ENCODE results near the gene PLXNB3. TPM values are rescaled to one million over a fixed set of nuclear protein-coding genes. Genes with fewer than 3 reads are reported as not detected.
A peak's percentile ranks its signal among the peaks of the same experiment; 100 is the strongest.

PLXNB3 gene
- total RNA-seq, 1 donor from 2014 or later = 4.3 TPM

DNA sequence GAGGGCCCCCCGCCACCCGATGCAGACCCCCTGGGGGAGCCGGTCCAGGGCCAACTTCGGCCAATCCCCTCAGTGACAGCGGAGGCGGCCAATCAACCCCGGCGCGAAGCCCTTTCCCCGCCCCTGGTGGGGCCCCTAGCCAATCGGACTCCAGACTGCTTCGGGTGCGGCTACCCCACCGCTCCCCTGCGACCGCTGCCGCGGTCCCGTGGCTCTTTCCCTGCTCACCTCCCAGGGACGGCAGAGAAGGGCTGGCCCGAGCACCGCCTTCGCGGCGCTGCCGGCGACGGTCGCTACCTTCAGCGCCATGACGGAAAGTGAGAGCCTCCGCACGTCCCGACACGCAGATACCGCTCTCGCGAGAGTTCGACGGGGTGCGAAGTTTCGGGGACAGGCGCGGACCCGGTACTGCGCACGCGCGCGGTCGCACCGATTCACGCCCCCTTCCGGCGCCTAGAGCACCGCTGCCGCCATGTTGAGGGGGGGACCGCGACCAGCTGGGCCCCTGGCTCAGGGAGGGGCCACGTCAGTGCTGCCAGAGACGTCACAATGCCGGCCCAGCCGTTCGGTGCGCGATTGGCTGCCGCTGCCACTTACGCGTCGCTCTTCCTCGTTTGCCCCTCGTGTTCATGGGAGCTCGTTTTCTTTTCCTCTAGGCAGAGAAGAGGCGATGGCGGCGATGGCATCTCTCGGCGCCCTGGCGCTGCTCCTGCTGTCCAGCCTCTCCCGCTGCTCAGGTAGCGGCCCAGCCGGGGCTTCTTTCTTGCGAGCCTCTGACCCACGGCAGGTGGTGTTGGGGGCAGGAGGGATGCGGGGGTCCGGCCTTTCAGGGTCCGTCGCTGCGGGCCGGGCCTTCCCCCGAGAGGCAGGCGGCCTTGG is 30.2 kb downstream of the PLXNB3 start, which contains the start of the genes IDH3G and SSR4:
TSS of gene IDH3G (minus strand) at position 358 of the 879 bp plus-strand sequence. CDS start at position 309, 49 bp downstream.
TSS of gene SSR4 (plus strand) at position 651 of the 879 bp plus-strand sequence. CDS start at position 671, 20 bp downstream.
- H3K4me3 Mint-ChIP-seq = peak within 1 kb of the TSS; percentile 89
- TF ChIP-seq, protein P1, sequence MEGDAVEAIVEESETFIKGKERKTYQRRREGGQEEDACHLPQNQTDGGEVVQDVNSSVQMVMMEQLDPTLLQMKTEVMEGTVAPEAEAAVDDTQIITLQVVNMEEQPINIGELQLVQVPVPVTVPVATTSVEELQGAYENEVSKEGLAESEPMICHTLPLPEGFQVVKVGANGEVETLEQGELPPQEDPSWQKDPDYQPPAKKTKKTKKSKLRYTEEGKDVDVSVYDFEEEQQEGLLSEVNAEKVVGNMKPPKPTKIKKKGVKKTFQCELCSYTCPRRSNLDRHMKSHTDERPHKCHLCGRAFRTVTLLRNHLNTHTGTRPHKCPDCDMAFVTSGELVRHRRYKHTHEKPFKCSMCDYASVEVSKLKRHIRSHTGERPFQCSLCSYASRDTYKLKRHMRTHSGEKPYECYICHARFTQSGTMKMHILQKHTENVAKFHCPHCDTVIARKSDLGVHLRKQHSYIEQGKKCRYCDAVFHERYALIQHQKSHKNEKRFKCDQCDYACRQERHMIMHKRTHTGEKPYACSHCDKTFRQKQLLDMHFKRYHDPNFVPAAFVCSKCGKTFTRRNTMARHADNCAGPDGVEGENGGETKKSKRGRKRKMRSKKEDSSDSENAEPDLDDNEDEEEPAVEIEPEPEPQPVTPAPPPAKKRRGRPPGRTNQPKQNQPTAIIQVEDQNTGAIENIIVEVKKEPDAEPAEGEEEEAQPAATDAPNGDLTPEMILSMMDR (IDR thresholded peaks at IDR 0.05; ENCODE audit: unreplicated experiment) = no peak
- no peaks in the 10 kb centered on the region for H3K27me3 Mint-ChIP-seq (ENCODE audit: low read depth)
- H3K36me3 Mint-ChIP-seq = peaks cover 3% of the 10 kb centered on the region
- peak; percentile 85 to 92 for DNase-seq (ENCODE audit: low spot score in 2 of 2, unreplicated experiment in 2 of 2)
- H3K9me3 Mint-ChIP-seq = peaks cover 8% of the 10 kb centered on the region
- H3K4me1 Mint-ChIP-seq = peaks cover 20% of the 10 kb centered on the region
- peak within 1 kb of the TSS; percentile 97 for H3K27ac Mint-ChIP-seq

DNA sequence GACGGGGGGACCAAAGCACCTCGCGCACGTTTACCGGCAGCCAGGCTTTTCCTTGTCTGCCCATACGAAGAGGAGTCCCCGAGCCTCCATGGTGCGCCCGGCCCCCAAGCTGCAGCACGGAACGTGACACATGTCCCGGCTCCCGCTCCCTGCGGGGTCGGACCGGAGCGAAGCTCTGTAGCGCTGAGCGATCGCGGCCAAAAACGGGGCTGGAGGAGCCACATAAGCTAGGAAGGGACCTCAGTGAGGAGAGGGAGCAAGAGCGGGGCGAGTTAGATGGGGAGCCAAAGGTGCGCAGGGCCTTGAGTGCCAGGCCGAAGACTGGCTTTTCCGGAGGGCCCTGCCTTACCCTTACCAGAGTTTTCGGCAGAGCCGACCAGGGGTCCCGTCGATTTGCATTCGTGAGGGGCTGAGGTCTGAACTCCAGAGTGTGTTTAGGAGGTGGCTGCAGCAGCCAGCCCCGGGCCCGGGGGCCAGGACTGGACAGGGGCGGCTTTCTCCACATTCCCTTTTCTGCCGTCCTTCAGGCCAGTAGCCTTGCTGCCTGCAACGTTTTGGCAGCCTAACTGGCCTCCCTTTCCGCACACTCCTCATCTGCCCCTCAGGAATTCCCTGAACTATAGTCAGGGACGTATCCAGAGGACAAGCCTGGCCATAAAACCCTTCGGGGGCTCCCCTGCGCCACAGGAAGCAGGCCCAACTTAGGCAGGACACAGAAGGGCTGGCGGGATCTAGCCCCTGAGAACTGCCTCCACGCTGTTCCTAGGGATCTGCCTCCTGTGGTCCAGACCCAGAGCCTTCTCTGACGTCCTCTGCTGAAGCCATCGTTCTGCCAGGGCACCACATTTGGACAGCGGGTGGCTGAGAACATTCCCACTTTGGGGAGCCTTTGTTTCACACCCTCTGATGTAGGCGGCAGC is 31.1 kb downstream of the PLXNB3 start:
- Mint-ChIP-seq H3K4me1 (peaks cover 20% of the 10 kb centered on the region), H3K4me3 (peak overlapping the region; percentile 89), H3K27ac (peak overlapping the region; percentile 97), H3K9me3 (peaks cover 8% of the 10 kb centered on the region), H3K36me3 (peaks cover 3% of the 10 kb centered on the region), H3K27me3 (ENCODE audit: low read depth) (no peaks in the 10 kb centered on the region)
- TF ChIP-seq, protein P1 (IDR thresholded peaks at IDR 0.05; ENCODE audit: unreplicated experiment) = no peak
- peak in 1 of 2 experiments; percentile 54 for DNase-seq (ENCODE audit: low spot score in 2 of 2, unreplicated experiment in 2 of 2)

DNA sequence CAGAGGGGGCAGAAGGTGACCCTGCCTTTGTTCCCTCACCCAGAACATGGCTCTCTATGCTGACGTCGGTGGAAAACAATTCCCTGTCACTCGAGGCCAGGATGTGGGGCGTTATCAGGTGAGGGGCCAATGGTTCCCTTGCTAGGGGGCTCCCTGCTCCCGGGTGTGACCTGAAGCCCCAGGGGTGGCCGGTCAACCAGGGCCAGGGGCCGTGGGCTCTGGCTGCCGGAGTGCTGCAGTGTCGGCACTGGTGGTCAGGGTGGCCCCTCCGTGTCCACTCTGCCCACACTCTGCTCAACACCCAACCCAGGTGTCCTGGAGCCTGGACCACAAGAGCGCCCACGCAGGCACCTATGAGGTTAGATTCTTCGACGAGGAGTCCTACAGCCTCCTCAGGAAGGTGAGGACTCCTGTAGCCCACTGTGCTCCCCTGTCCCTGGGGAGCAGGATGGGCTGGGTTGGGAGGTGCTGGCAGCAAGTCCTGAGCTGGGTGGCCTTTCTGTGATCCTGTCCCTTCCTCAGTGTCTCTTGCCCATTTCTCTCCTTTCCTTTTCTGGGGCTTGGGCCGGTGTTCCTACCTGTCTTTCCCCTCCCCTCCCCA is 33.5 kb downstream of the PLXNB3 start:
- Mint-ChIP-seq H3K9me3 (peaks cover 5% of the 10 kb centered on the region), H3K4me1 (peaks cover 20% of the 10 kb centered on the region), H3K36me3 (peaks cover 3% of the 10 kb centered on the region), H3K4me3 (no peak overlapping the region), H3K27ac (no peak overlapping the region), H3K27me3 (ENCODE audit: low read depth) (no peaks in the 10 kb centered on the region)
- no peak for DNase-seq (ENCODE audit: low spot score in 2 of 2, unreplicated experiment in 2 of 2)
- TF ChIP-seq, protein P1 (IDR thresholded peaks at IDR 0.05; ENCODE audit: unreplicated experiment) = no peak

DNA sequence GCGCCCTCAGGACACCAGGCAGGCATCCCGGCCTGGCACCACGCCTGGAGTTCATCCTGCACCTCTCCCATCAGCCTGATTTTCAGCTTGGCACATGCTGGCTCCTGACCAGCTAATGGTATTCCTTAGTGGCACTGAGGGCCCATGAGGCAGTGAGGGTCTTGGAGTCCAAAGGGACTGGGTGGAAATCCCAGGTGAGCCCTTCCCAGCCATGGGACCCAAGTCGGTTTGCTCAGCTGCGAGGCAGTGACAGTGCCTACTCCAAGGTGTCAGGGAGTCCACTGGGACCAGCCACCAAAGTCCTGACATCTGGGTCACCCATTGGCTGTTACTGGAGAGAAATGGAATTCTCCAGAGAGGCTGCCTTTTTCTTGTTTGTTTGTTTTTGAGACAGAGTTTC is 35.3 kb downstream of the PLXNB3 start:
- Mint-ChIP-seq H3K27ac (no peak overlapping the region), H3K36me3 (no peaks in the 10 kb centered on the region), H3K4me3 (no peak overlapping the region), H3K27me3 (ENCODE audit: low read depth) (no peaks in the 10 kb centered on the region), H3K9me3 (no peaks in the 10 kb centered on the region), H3K4me1 (peaks cover 18% of the 10 kb centered on the region)
- TF ChIP-seq, protein P1 (IDR thresholded peaks at IDR 0.05; ENCODE audit: unreplicated experiment) = no peak
- DNase-seq (ENCODE audit: low spot score in 2 of 2, unreplicated experiment in 2 of 2) = no peak

DNA sequence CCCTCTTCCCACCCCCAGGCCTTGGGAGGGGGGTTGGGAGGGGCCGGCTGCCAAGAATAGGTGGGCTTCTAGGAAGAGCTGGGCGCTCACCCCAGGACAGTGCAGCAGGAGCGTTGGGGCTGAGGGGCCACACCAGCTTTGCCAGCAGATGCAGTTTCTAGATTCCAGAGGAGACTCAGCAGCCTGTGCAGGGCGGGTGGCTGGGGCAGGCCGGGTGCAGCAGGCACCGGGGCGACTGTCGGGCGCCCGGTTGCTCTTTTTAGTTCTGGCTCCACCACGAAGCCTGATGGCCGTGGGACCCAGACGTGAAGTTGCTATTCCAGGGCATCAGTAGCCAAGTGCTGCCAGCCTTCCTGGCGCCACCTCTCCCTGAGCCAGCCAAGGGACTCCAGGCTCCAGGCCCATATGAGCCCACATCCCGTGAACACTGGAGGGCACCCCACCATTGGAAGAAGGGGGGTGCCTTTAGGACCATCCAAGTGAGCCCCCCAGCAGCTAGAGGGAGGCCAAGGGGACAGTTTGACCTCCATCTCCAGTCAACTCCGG is 36.2 kb downstream of the PLXNB3 start:
- Mint-ChIP-seq H3K9me3 (no peaks in the 10 kb centered on the region), H3K4me1 (peaks cover 16% of the 10 kb centered on the region), H3K27me3 (ENCODE audit: low read depth) (no peaks in the 10 kb centered on the region), H3K36me3 (no peaks in the 10 kb centered on the region), H3K4me3 (no peak overlapping the region), H3K27ac (no peak overlapping the region)
- TF ChIP-seq, protein P1 (IDR thresholded peaks at IDR 0.05; ENCODE audit: unreplicated experiment) = no peak
- no peak for DNase-seq (ENCODE audit: low spot score in 2 of 2, unreplicated experiment in 2 of 2)
